Daoy (cell line): ENCODE results near the gene CBX8. TPM values are rescaled to one million over a fixed set of nuclear protein-coding genes. Genes with fewer than 3 reads are reported as not detected.

Experiments used
- DNase-seq: peaks from one replicate; pipeline ENCODE4 v3.0.0-alpha.2; 2015; ENCODE audit warnings: low read depth
- total RNA-seq: library from RNA; depleted of rRNA; stranded (reverse); fragments of >200 nt; shearing (Covaris generic); gene quantifications from 2 replicates; pipeline ENCODE4 v1.2.3, GENCODE V29; 2014; rRNA removed

CBX8 gene
- 4.5 and 4.9 TPM in 2 replicates for total RNA-seq

DNA sequence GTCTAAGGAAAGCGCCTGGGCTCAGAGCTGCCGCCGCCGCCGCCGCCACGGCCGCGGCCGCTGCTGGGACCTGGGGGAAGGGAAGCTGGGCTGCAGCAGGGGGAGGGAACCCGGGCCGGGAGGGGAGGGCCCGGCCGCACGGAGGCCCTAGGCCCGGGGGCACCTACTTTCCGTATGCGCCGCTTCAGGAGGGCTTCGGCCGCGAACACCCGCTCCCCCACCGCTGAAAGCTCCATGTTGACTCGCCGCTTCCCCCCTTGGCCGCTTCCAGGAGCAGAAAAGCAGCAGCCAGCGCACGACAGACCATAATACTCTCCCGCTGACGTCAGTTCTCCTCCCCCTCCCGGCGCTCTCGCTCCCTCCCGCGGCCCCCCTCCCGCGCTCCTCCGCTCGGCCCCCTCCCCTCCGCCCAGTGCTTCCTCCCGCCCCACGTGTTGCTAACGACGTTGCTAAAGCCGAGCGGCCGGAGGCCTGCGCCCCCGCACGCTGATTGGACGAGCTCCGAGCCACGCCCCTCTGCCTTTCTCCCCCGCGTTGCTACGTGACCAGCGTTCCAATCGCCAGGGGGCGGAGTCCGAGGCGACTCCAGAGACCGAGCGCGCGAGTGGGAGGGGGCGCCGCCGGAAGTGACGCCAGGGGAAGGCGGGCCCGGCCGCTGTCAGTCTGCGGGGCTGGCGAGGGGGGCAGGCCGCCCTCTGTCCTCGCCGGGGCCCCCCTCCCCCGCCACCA lies at the start of gene CBX8:
CBX8 (minus strand) TSS at position 315 of the 729 bp plus-strand sequence; CDS start at position 236, 79 bp downstream.
- peak; percentile 99 for DNase-seq

DNA sequence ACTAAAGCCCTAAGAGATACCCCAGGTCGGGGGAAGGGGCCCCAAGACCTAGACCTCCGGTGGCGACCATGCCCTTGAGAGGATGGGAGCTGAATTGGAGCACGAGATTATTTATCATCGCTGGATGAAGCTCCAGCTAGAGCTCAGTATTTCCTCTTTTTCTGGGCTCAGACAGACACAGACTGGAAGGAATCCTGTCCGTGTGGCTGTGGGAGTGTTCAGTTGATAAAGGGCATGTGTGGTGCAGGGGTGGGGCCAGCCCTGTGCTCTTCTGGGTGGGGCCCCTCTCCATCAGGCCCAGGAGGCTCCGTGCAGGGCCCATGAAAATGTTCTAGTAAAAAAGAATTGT lies 48.7 kb upstream of the CBX8 start:
- DNase-seq, result peak; percentile 13

DNA sequence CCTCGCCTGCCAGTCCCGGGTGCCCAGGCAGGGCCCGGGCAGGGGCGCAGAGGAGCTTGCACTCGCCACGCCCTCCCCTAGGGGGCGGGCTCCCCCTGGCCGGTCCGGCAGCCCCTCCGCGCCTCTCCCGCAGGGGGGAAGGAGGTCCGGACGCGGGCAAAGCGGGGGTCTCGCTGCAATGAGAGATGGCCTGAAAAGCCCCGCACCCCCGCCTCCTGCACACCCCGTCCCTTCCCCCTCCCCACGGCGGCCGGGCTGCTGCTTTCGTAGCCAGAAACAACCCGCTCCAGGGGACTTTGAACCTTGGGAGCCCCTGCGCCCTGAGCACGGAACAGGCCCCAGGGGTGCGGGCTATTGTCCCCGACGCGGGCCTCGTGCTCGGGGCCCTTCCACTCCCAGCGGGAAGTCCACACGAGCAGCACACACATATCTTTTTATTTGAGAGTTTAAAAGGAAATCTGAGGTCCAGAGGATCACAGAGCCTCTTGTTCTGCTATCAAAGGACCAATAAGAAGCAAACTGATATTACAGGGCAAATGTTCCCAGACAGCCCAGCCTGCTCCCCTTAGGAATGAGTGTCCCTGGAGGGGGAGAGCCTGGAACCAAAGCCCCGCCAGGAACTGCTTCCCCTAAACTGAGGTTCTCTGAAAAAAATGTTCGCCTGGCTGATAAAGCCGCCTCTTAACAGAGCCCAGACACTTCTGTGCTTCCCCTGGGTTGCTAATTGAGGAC lies 48.2 kb upstream of the CBX8 start:
- peak; percentile 49 for DNase-seq

DNA sequence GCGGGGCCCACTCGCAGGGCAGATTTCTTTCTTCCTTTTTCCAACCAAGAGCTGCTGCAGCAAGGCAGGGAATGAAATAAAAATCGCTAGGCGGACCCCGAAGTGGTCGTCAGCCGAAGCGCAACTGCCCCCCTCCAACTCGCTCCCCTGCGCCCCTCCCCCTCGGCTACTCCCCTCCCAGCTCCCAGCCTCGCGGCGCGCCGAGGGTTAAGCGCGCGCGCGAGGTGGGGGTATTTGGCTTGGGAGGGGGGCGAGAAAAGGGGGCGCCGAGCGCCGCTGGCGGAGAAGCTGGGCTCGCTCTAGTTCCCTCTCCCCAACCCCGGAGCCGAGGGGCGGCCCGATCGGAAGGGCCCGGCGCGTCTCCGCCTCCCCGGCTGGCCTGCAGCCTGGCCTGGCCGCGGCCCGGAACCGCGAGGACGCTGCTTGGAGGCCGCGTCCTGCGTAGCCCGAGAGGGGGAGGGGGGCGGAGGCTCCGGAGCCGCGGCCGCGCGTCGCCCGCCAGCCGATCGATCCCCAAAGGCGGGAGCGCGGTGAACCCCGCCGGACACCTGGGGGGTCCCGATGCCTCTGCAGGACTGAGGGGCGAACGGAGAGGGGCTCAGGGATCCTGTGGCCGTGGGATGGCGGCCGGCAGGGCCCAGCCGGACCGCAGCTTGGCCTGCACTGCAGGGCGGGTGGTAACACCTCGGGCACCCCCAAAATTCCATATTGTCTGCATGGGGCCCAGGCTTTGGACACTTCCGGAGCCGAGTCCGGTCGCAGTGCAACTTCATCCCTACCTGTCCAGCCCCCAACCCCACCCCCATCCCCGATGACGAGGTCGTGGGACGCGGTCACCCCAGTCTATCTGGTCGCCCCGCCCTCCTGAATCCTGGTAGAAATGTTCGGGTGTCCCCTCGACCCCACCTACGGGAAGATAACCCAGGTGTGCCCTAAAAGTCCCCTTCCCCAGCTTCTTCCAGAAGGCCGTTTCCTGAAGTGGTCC lies 47.2 kb upstream of the CBX8 start:
- DNase-seq, result peak; percentile 53

GRCh38 chr17:79843474-79843815 lies 46.6 kb upstream of the CBX8 start:
- peak; percentile 22 for DNase-seq

- peak; percentile 51 for DNase-seq
Measured at GRCh38 chr17:79842656-79843473, 46.0 kb upstream of the CBX8 start.

GRCh38 chr17:79842136-79842655 lies 45.3 kb upstream of the CBX8 start:
- DNase-seq, result no peak

- peak; percentile 11 for DNase-seq
Measured at GRCh38 chr17:79841369-79842135, 44.7 kb upstream of the CBX8 start.

DNA sequence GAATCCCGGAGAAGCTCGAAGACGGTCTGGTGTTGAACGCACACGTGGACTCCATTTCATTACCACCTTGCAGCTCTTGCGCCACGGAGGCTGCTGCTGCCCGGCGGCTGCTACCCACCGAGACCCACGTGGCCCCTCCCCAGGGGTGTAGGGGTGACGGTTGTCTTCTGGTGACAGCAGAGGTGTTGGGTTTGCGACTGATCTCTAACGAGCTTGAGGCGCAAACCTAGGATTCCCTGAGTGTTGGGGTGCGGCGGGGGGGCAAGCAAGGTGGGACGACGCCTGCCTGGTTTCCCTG lies 44.1 kb upstream of the CBX8 start:
- DNase-seq, result no peak

DNA sequence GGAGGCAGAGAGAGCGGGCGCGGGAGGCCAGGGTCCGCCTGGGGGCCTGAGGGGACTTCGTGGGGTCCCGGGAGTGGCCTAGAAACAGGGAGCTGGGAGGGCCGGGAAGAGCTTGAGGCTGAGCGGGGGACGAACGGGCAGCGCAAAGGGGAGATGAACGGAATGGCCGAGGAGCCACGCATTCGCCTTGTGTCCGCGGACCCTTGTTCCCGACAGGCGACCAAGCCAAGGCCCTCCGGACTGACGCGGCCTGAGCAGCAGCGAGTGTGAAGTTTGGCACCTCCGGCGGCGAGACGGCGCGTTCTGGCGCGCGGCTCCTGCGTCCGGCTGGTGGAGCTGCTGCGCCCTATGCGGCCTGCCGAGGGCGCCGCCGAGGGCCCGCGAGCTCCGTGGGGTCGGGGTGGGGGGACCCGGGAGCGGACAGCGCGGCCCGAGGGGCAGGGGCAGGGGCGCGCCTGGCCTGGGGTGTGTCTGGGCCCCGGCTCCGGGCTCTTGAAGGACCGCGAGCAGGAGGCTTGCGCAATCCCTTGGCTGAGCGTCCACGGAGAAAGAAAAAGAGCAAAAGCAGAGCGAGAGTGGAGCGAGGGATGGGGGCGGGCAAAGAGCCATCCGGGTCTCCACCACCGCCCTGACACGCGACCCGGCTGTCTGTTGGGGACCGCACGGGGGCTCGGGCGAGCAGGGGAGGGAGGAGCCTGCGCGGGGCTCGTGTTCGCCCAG lies 43.6 kb upstream of the CBX8 start:
- peak; percentile 43 for DNase-seq

- peak; percentile 93 for DNase-seq
Measured at GRCh38 chr17:79839356-79840268, 42.7 kb upstream of the CBX8 start, which contains the start of gene CBX4. Gene CBX4, minus strand, starts transcription at chr17:79839440. Its CDS starts 189 bp downstream, at chr17:79839251.

DNA sequence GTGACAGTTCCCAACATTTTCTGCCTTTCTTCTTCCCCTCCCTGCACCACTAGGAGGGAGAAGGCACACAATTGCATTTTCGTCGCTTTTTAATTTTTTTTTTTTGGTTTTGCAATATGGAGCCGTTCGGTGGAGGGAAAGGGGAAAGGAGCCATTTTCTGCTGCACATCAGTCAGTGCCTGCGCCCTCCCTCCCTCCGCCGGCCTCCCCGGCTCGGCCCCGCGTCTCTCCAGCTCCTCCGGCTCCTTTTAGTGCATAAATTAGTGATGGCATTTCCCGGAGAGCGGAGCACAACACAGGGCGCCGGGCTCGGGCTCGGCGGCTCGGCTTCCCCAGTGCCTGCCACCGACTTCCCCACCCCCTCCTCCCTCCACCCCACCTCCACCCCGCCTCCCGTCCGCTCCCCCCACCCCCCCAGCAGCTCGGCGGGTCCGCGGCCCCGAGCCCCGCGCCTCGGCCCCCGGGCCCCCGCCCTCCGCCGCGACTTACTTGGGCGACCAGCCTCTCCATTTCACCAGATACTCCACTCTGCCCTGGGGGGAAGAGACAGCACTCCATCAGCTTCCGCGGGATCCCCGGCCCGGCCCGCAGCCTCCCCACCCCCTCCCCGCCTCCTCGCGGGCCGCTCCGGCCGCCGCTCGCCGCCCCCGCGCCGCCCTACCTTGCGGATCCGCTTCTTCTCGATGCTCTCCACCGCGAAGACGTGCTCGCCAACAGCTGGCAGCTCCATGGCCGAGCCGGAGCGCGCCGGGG lies 41.8 kb upstream of the CBX8 start:
- peak; percentile 58 for DNase-seq

DNA sequence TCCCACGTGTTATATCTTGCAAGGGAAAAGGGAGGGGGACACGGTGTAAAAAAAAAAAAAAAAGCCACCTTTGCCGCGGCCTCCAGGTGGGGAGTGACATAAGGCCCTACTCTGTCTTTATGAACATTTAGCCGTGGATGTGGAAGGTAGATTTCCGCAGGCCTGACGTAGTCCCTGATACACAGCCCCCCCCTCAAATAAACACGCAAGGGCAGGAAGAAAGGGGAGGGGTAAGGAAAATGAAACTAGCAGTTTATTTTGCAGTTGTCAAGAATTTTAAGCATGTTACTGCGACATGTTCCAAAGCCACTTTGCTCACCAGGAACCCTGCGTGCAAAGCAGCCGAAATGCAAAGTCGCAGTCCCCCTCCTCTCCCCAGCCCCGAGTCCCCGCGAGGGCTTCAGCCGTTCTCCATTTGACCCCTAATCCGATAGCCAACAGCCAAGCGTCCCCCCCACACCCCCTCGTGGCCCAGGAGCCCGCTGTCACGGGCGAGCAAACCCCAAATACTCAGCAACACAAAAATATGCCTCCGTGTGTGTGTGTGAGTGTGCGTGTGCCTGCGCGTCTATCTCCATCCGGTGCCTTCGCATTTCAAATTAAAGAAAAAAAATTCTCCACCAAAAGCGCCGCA lies 41.1 kb upstream of the CBX8 start:
- DNase-seq, result no peak

GRCh38 chr17:79836972-79837887 lies 40.4 kb upstream of the CBX8 start:
- peak; percentile 13 for DNase-seq

GRCh38 chr17:79836510-79836971 lies 39.7 kb upstream of the CBX8 start:
- DNase-seq, result no peak

DNA sequence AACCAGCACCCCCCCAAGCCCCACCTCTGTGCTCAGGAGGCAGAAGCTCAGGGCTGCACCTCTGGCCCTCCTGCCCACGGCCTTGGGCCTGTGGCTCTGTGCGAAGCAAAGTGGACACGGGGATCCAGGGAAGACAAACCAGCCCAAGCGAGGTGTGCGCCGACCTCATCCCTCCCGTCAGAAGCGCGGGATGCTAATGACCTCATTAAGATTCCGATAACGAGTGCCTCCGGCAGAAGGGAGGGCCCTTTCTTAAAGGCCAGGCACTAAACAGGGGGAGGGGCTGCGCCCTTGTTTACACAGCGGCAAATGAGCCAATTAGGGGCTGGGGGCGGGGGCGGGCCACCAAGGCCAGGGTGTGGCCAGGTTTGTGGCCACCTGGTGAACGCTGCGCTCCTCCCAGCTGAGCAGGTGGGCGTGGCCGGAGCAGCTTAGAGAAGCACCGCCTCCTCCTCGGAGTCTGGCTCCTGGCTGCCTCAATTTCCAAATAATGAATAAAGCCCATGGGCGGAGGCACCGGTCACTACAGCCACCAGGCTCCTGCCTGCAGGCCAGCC lies 39.2 kb upstream of the CBX8 start:
- no peak for DNase-seq
